ENCODE results near the gene RELA. TPM values are rescaled to one million over a fixed set of nuclear protein-coding genes. Genes with fewer than 3 reads are reported as not detected.
"Not testable (repeated sequence)": the region's sequence is repeated elsewhere in the genome, so short reads cannot be mapped to it uniquely, and the experiment has no call there.

The RELA gene
- total and polyA plus RNA-seq, 8 donors: 29.8 to 46.6 (median 35.4) TPM

GRCh38 chr11:65708451-65708850, 45.7 kb upstream of the RELA start:
- Histone ChIP-seq H3K9me3 (no peaks in the 10 kb centered on the region), H3K27ac (no peak overlapping the region), H3K36me3 (no peaks in the 10 kb centered on the region), H3K4me3 (no peak overlapping the region), H3K4me1 (peaks cover 0 to 9% (median 4%) of the 10 kb centered on the region in 3 donors), H3K27me3 (no peaks in the 10 kb centered on the region)
- DNase-seq (no peak), FAIRE-seq (no peak), ATAC-seq (no peak)
- intact Hi-C loops (cut with DNase I): loop anchor here in 2 of 3 donors (5.0 to 10.0 kb wide), 3 partner anchors 109 to 276 kb away; no protein-coding TSS in a partner anchor
- 74 to 85% methylated on average over 5 of the region's 5 CpGs for WGBS, 2 donors
- no peak for TF ChIP-seq CTCF (IDR thresholded peaks at IDR 0.05)

GRCh38 chr11:65707002-65707401, 44.3 kb upstream of the RELA start:
- DNase-seq, H3K27ac ChIP-seq, H3K36me3 ChIP-seq, ATAC-seq, H3K4me3 ChIP-seq, H3K4me1 ChIP-seq, FAIRE-seq, H3K27me3 ChIP-seq, H3K9me3 ChIP-seq: not testable (repeated sequence)
- intact Hi-C loops (cut with DNase I): loop anchor here in 2 of 3 donors (5.0 to 10.0 kb wide), 3 partner anchors 110 to 278 kb away; no protein-coding TSS in a partner anchor
- 85 to 89% methylated on average over 10 of the region's 12 CpGs for WGBS, 2 donors

DNA sequence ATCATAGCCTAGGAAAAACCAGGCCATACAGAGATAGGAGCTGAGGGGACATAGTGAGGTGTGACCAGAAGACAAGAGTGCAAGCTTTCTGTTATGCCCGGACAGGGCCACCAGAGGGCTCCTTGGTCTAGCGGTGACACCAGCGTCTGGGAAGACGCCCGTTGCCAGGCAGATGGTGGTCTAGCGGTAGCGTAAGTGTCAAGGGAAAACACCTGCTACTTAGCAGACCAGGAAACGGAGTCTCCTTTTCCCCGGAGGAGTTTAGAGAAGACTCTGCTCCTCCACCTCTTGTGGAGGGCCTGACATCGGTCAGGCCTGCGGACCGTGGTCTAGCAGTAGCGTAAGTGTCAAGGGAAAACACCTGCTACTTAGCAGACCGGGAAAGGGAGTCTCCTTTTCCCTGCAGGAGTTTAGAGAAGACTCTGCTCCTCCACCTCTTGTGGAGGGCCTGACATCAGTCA, 43.6 kb upstream of the RELA start:
- not testable (repeated sequence) for H3K27me3 ChIP-seq, H3K36me3 ChIP-seq, FAIRE-seq, H3K4me1 ChIP-seq, H3K9me3 ChIP-seq
- peak overlapping the region in 2 of 4 donors; percentile 14 to 33 for H3K4me3 ChIP-seq
- H3K27ac ChIP-seq: peak overlapping the region in 1 of 4 donors; percentile 47
- intact Hi-C loops (cut with DNase I): loop anchor here in 2 of 3 donors (5.0 to 10.0 kb wide), 3 partner anchors 111 to 278 kb away; no protein-coding TSS in a partner anchor
- WGBS, 2 donors: 6 to 9% methylated on average over 14 of the region's 14 CpGs
- ATAC-seq (peak; percentile 38 to 69 (median 50)), DNase-seq (peak; percentile 56 to 92 (median 82))
- peak; percentile 55 to 65 (median 60) for TF ChIP-seq CTCF (IDR thresholded peaks at IDR 0.05)

DNA sequence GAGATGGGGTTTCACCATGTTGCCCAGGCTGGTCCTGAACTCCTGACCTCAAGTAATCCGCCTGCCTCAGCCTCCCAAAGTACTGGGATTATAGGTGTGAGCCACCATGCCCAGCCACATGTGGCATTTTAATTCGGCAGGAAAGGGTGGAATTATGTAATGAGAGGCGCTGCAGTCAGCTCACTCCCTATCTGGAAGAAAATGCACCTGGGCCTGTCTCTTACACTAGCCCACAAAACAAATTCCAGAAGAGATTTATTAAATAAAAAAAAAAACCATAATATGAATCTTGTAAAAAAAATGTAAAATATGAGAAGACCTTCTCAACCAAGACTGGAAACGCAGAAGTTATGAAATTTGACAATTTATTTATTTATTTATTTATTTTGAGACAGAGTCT, 41.1 kb upstream of the RELA start:
- H3K9me3 ChIP-seq: no peaks in the 10 kb centered on the region
- no peaks in the 10 kb centered on the region for H3K4me1 ChIP-seq
- intact Hi-C loops (cut with DNase I): loop anchor here in 1 of 3 donors (10.0 kb wide), 1 partner anchor 281 kb away; no protein-coding TSS in a partner anchor
- H3K36me3 ChIP-seq: no peaks in the 10 kb centered on the region
- no peak for TF ChIP-seq CTCF (IDR thresholded peaks at IDR 0.05)
- H3K4me3 ChIP-seq: no peak overlapping the region
- H3K27me3 ChIP-seq: no peaks in the 10 kb centered on the region
- no peak overlapping the region for H3K27ac ChIP-seq
- ATAC-seq (no peak), DNase-seq (no peak), FAIRE-seq (no peak)
- 50 to 62% methylated on average over 4 of the region's 4 CpGs for WGBS, 2 donors

DNA sequence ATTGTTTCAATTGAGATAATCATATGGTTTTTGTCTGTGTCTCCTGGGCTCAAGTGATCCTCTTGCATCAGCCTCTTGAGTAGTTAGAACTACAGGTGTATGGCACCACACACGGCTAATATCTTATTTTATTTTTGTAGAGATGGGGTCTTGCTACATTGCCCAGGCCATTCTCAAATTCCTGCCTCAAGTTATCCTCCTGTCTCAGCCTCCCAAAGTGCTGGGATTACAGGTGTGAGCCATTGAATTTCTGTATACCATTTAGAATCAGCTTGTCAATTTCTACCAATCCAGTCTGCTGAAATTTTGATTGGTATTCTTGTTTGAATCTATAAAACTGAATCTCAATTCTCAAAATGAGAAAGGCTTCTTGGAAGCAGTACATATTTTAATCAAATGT, 39.0 kb upstream of the RELA start:
- intact Hi-C loops (cut with DNase I): loop anchor here in 1 of 3 donors (10.0 kb wide), 1 partner anchor 283 kb away; no protein-coding TSS in a partner anchor
- H3K4me3 ChIP-seq: no peak overlapping the region
- no peaks in the 10 kb centered on the region for H3K4me1 ChIP-seq
- no peaks in the 10 kb centered on the region for H3K27me3 ChIP-seq
- FAIRE-seq (no peak), ATAC-seq (no peak), DNase-seq (no peak)
- no peaks in the 10 kb centered on the region for H3K9me3 ChIP-seq
- TF ChIP-seq CTCF (IDR thresholded peaks at IDR 0.05): no peak
- no peak overlapping the region for H3K27ac ChIP-seq
- WGBS, 2 donors: 55 to 67% methylated on average over 1 of the region's 1 CpG
- no peaks in the 10 kb centered on the region for H3K36me3 ChIP-seq

Data from pancreas (tissue), 10 donors.